ENCODE results near the gene FAM98C.
A peak's percentile ranks its signal among the peaks of the same experiment; 100 is the strongest.
"Not testable (repeated sequence)": the region's sequence is repeated elsewhere in the genome, so short reads cannot be mapped to it uniquely, and the experiment has no call there.

Gene FAM98C

DNA sequence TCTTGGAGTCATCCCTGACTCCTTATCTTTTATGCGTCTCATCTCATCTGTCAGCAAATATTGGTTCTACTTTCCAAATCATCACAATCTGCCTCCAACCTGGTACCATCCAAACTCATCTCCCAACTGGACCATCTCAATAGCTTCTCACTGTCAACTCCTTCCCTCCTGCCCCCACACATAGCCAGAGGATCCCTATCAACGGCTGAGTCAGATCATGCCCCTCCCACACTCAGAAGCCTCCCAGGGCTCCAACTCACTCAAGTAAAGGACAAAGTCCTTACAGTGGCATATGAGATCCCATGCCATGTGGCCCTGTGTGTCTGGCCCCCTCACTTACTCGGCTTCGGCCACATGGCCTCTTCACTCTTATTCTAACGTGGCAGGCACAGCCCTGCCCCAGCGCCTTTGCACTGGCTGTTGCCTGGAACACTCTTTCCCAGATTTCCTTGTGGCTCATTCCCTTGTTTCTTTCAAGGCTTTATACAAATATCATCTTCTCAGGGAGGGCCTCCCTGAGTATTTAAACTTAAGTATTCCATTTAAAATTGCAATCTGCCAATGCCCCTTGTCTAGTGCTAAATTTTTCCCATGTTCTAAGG, 10.1 kb upstream of the FAM98C start:
- DNase-seq, result peak in 1 of 10 donors; percentile 37
- intact Hi-C loops (cut with DNase I), result no loop called here

- peak in 1 of 10 donors; percentile 56 for DNase-seq
- intact Hi-C loops (cut with DNase I), result no loop called here
These were observed 8.4 kb upstream of the FAM98C start for GRCh38 chr19:38394488-38394887.

DNA sequence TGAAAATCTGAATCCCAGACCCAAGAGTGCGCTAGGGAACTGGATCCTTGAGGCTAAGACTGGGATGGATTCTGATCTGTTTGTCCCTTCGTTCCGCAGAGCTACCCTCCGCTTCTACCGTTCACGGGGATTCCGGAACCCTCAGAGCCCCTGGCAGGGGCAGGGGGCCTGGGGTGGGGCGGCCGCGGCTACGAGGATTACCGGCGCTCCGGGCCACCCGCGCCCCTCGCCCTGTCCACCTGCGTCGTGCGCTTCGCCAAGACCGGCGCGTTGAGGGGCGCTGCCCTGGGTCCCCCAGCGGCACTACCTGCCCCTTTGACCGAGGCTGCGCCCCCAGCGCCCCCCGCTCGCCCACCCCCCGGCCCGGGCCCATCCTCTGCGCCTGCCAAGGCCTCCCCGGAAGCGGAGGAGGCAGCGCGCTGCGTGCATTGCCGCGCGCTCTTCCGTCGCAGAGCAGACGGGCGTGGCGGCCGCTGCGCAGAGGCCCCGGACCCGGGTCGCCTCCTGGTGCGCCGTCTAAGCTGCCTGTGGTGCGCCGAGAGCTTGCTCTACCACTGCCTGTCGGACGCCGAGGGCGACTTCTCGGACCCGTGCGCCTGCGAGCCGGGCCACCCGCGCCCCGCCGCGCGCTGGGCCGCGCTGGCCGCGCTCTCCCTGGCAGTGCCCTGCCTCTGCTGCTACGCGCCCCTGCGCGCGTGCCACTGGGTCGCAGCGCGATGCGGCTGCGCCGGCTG, 7.3 kb upstream of the FAM98C start:
- intact Hi-C loops (cut with DNase I), result no loop called here
- DNase-seq, result peak in 1 of 10 donors; percentile 45

DNA sequence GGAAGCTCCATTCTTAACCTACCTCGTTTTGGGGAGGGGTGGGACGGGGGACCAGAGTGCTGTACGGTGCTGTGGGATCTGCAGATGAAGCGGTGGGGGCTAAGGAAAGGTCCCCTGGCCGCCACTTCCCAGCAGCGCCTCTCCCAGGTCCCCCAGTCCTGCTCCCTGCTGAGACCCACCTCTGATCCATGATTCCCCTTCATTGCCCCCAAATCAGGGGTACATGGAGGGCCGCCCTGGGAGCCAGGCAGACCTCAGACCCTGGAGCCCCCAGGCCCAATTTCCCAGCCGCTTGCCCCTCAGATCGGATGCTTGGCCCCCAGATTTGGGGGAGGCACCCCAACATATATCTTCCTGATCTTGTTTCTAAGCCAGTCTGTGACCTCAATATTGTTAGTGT, 3.8 kb upstream of the FAM98C start:
- intact Hi-C loops (cut with DNase I), result no loop called here
- peak in 1 of 10 donors; percentile 39 for DNase-seq

GRCh38 chr19:38399537-38399936, 3.4 kb upstream of the FAM98C start:
- intact Hi-C loops (cut with DNase I), result no loop called here
- DNase-seq, result no peak

- intact Hi-C loops (cut with DNase I), result loop anchor here (5.0 to 10.0 kb wide), 3 partner anchors 217 to 944 kb away; partner anchors contain the start of genes EIF3K, MAP4K1, MRPS12 and SAMD4B
- peak in 1 of 10 donors; percentile 24 for DNase-seq
These were observed 2.5 kb upstream of the FAM98C start for GRCh38 chr19:38400361-38400760.

DNA sequence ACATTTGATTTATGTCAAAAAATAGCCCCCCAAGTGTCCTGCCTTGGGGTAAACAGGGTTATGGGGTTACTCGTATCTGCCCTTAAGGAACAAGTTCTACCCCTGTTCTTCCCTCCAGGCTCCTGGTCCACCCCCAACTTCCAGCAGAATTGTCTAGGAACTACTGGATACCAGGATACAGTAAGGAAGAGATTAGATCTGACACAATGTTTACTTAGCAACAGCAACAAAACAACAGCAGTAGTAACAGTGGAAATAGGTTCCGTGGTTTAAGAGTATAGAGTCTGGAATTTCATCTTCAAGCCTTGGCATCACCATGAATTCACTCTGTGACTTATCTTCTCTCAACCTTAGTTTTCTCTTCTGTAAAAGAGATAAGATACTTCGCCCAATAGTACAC, 1.7 kb upstream of the FAM98C start:
- no peak for DNase-seq
- intact Hi-C loops (cut with DNase I), result loop anchor here (5.0 to 10.0 kb wide), 3 partner anchors 216 to 944 kb away; partner anchors contain the start of genes EIF3K, MAP4K1, MRPS12 and SAMD4B

DNA sequence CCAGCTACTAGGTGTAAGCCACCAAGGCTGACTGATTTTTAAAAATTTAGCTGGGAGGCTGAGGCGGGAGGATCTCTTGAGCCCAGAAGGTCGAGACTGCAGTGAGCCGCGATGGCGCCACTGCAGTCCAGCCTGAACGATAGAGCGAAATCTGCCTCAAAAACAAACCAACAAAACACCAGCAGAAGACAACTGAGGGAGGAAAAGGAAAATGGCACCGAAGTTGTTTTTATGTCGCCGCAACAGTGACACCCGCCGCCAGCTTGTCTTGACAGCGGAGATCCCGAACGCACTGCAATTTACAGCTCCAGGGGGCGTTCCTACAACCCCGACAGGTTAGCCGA, 298 bp upstream of the FAM98C start:
- DNase-seq, result no peak
- intact Hi-C loops (cut with DNase I), result loop anchor here (5.0 to 10.0 kb wide), 3 partner anchors 215 to 942 kb away; partner anchors contain the start of genes EIF3K, MAP4K1, MRPS12 and SAMD4B

- DNase-seq, result peak in 1 of 10 donors; percentile 63
- intact Hi-C loops (cut with DNase I), result loop anchor here (5.0 to 10.0 kb wide), 3 partner anchors 212 to 940 kb away; partner anchors contain the start of genes EIF3K, MAP4K1, MRPS12 and SAMD4B
These were observed 2.0 kb downstream of the FAM98C start for GRCh38 chr19:38404858-38405257.

- DNase-seq, result peak in 1 of 10 donors; percentile 41
- intact Hi-C loops (cut with DNase I), result loop anchor here (10.0 kb wide), 2 partner anchors 530 to 940 kb away; partner anchors contain the start of genes MRPS12, SAMD4B and SARS2
These were observed 2.4 kb downstream of the FAM98C start for GRCh38 chr19:38405276-38405675.

DNA sequence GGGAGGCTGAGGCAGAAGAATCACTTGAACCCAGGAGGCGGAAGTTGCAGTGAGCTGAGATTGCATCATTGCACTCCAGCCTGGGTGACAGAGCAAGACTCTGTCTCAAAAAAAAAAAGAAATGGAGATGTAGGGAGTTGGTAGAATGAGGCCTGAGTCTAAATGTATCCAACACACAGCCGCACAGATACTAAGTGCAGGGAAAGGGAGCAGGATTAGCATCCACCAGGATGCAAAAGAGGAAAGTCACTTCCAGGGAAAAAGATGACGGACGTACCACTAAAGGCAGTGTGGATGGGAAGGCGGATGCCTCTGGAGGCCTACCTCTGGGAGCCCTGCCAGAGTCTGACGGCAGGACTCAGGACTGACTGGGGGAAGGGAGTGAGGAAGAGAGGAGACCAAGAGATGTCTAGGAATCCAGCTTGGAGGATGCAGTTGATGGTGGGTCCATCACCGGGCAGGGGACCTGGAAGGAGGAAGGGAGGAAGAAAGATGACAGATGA, 6.8 kb downstream of the FAM98C start:
- DNase-seq, result no peak
- intact Hi-C loops (cut with DNase I), result loop anchor here (10.0 kb wide), 2 partner anchors 525 to 935 kb away; partner anchors contain the start of genes MRPS12, SAMD4B and SARS2

GRCh38 chr19:38410407-38410806, 7.5 kb downstream of the FAM98C start:
- intact Hi-C loops (cut with DNase I); DNase-seq: not testable (repeated sequence)

DNA sequence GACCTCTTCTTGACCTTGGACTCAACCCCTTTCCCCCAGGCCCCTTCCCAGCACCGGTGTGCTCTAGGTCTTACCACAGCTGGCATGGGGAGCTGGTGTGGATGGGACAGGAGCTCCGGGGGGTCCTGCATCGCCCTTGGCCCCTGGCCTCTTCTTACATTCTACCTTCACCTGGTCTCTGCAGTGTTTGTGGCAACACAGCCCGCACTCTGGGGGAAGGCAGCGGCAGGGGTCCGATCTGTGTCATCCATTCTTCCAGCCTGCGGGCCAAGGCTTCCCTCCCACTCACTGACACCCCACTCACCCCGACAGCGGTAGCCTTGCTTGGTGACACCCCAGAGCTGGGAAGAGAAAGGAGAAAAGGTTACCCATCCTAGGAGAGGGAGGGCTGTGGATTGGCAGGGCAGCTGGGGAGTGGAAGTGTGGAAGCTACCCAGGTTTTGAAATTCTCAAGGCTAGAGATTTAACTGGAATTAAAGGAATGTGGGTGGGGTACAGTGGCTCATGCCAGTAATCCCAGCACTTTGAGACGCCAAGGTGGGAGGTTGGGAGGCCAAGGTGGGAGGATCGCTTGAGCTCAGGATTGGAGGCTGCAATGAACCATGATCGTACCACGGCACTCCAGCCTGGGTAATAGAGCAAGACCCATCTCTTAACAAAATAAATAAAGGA, 8.3 kb downstream of the FAM98C start:
- no peak for DNase-seq
- intact Hi-C loops (cut with DNase I), result no loop called here

- DNase-seq; intact Hi-C loops (cut with DNase I): not testable (repeated sequence)
These were observed 9.0 kb downstream of the FAM98C start for GRCh38 chr19:38411898-38412297.

DNA sequence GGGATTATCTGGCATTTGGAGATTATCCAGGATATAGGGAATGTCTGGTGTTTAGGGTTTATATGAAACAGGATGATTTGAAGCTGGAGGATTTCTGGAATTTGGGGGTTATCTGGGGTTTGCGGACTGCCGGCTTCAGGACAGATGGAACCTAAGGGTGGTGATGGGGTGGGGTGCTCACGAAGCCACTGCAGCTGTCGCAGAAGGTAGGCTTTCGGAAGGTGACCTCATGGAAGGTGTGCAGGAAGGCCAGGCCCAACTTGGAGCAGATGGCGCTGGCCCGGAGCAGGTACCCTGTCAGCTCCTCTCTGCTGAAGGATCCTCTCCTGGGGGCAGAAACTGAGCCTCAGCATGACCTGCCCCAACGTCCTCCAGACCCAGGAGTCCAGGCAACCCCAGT, 9.6 kb downstream of the FAM98C start:
- peak in 1 of 10 donors; percentile 37 for DNase-seq

GRCh38 chr19:38412961-38413360, 10.1 kb downstream of the FAM98C start:
- intact Hi-C loops (cut with DNase I), result no loop called here
- peak in 1 of 10 donors; percentile 30 for DNase-seq

More for the DNA sequence above, 9.6 kb downstream of the FAM98C start:
- intact Hi-C loops (cut with DNase I), result no loop called here

GRCh38 chr19:38413416-38413815, 10.5 kb downstream of the FAM98C start:
- intact Hi-C loops (cut with DNase I), result no loop called here
- DNase-seq, result peak in 1 of 10 donors; percentile 0

DNA sequence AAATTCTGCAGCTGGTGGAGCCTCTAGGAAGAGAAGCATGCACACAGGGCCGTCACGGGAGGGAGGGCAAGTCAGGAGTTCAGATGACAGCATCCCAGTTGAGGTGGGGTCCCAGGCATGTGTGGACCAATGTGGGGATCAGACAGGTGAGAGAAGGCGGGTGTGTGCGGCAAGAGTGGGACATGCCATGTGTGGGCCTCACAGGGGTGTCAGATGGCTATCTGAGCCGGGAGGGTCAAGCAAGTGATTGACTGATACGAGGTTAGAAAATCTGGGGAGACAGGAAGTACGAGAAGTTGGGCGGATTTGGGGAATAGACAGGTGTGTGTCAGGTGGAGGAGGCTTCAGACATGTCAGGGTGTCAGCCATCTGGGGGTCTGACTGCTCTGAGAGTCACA, 14.3 kb downstream of the FAM98C start:
- DNase-seq, result no peak
- intact Hi-C loops (cut with DNase I), result no loop called here

- peak in 2 of 10 donors; percentile 12 to 22 for DNase-seq
- intact Hi-C loops (cut with DNase I), result no loop called here
These were observed 14.9 kb downstream of the FAM98C start for GRCh38 chr19:38417544-38418506.

GRCh38 chr19:38420935-38421334, 18.0 kb downstream of the FAM98C start:
- no peak for DNase-seq
- intact Hi-C loops (cut with DNase I), result no loop called here
